ENCODE results near the gene COX5A.
A peak's percentile ranks its signal among the peaks of the same experiment; 100 is the strongest.
"Not testable (repeated sequence)": the region's sequence is repeated elsewhere in the genome, so short reads cannot be mapped to it uniquely, and the experiment has no call there.

COX5A gene

GRCh38 chr15:74955796-74956647, 18.1 kb upstream of the COX5A start:
- DNase-seq (ENCODE audit: low spot score) (no peak), FAIRE-seq (no peak)

- FAIRE-seq (no peak), DNase-seq (ENCODE audit: low spot score) (no peak)
Observed at GRCh38 chr15:74955017-74955416, 17.1 kb upstream of the COX5A start.

GRCh38 chr15:74954515-74954914, 16.6 kb upstream of the COX5A start:
- no peak for DNase-seq (ENCODE audit: low spot score)
- FAIRE-seq = no peak

- FAIRE-seq (no peak), DNase-seq (ENCODE audit: low spot score) (no peak)
Observed at GRCh38 chr15:74951006-74951405, 13.1 kb upstream of the COX5A start.

- FAIRE-seq (no peak), DNase-seq (ENCODE audit: low spot score) (peak; percentile 48)
Observed at GRCh38 chr15:74950078-74950908, 12.4 kb upstream of the COX5A start.

- FAIRE-seq (no peak), DNase-seq (ENCODE audit: low spot score) (peak; percentile 7)
Observed at GRCh38 chr15:74937272-74937589, 642 bp downstream of the COX5A start.

- not testable (repeated sequence) for FAIRE-seq
Observed at GRCh38 chr15:74935193-74935592, 2.7 kb downstream of the COX5A start.

GRCh38 chr15:74933573-74933972, 4.3 kb downstream of the COX5A start:
- DNase-seq (ENCODE audit: low spot score) (no peak), FAIRE-seq (no peak)

More at GRCh38 chr15:74935193-74935592, 2.7 kb downstream of the COX5A start:
- DNase-seq (ENCODE audit: low spot score) = not testable (repeated sequence)

GRCh38 chr15:74928771-74929198, 9.1 kb downstream of the COX5A start:
- FAIRE-seq (no peak), DNase-seq (ENCODE audit: low spot score) (no peak)

GRCh38 chr15:74924525-74924924, 13.3 kb downstream of the COX5A start:
- FAIRE-seq (no peak), DNase-seq (ENCODE audit: low spot score) (no peak)

GRCh38 chr15:74920456-74920855, 17.4 kb downstream of the COX5A start:
- FAIRE-seq (no peak), DNase-seq (ENCODE audit: low spot score) (no peak)

- FAIRE-seq (no peak), DNase-seq (ENCODE audit: low spot score) (peak; percentile 7)
Observed at GRCh38 chr15:74917676-74918075, 20.2 kb downstream of the COX5A start.

GRCh38 chr15:74913799-74914198, 24.1 kb downstream of the COX5A start:
- not testable (repeated sequence) for FAIRE-seq; DNase-seq (ENCODE audit: low spot score)

GRCh38 chr15:74913041-74913440, 24.8 kb downstream of the COX5A start:
- no peak for DNase-seq (ENCODE audit: low spot score)

GRCh38 chr15:74908635-74909034, 29.2 kb downstream of the COX5A start:
- FAIRE-seq (no peak), DNase-seq (ENCODE audit: low spot score) (no peak)

More at GRCh38 chr15:74913041-74913440, 24.8 kb downstream of the COX5A start:
- no peak for FAIRE-seq

GRCh38 chr15:74907163-74907870, 30.6 kb downstream of the COX5A start:
- no peak for DNase-seq (ENCODE audit: low spot score)
- no peak for FAIRE-seq

GRCh38 chr15:74906450-74907162, 31.3 kb downstream of the COX5A start, which contains the start of gene FAM219B:
TSS of gene FAM219B (minus strand) at chr15:74906851. CDS start at chr15:74906800, 51 bp downstream.
- no peak for FAIRE-seq
- peak; percentile 58 for DNase-seq (ENCODE audit: low spot score)

GRCh38 chr15:74906067-74906449, 31.8 kb downstream of the COX5A start:
- no peak for DNase-seq (ENCODE audit: low spot score)

GRCh38 chr15:74904190-74904805, 33.6 kb downstream of the COX5A start:
- no peak for FAIRE-seq
- no peak for DNase-seq (ENCODE audit: low spot score)

More at GRCh38 chr15:74906067-74906449, 31.8 kb downstream of the COX5A start:
- FAIRE-seq = no peak

- FAIRE-seq = no peak
Observed at GRCh38 chr15:74903676-74904075, 34.2 kb downstream of the COX5A start.

More at GRCh38 chr15:74903676-74904075, 34.2 kb downstream of the COX5A start:
- no peak for DNase-seq (ENCODE audit: low spot score)
